ENCODE measurements around the gene PLPP1.
"Not testable (repeated sequence)": the region's sequence is repeated elsewhere in the genome, so short reads cannot be mapped to it uniquely, and the experiment has no call there.

Gene PLPP1

DNA sequence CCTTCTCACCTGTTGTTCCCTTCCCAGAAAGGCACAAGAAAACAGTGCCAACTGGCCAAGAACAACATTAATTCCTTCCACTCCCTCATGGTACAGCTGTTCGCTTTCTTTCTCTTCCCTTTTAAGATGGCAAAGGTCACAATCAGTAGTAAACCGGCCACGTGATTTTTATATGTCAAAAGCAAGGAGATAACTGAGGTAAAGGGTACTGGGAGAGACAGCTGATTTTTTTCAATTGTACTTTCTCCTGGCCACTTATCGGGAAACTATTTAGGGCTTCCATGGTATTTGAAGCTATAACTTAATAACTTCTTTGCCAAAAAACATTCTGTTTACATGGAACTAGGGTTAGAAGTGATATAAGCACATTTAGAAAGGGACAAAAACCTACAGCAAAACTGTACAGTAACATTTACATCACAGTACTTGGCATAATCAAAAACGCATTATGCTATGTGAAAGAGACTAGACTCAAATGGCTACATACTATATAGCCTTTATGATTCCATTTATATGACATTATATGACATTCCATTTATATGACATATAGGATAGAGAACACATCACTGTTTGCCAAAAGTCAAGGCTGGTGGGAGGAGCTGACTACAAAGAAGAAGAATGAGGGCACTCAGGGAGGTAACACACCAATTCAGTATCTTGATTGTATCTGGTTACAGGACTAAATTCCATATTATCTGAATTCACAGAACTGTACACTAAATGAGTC is 24.8 kb downstream of the PLPP1 start:
- DNase-seq (ENCODE audit: low read depth in 1 of 2, low spot score in 1 of 2), result no peak

GRCh38 chr5:55509097-55509496 is 25.7 kb downstream of the PLPP1 start:
- DNase-seq (ENCODE audit: low read depth in 1 of 2, low spot score in 1 of 2), result no peak
- no peak for TF ChIP-seq GABPA (IDR thresholded peaks at IDR 0.05; ENCODE audit: low read depth)
- TF ChIP-seq, protein P1, sequence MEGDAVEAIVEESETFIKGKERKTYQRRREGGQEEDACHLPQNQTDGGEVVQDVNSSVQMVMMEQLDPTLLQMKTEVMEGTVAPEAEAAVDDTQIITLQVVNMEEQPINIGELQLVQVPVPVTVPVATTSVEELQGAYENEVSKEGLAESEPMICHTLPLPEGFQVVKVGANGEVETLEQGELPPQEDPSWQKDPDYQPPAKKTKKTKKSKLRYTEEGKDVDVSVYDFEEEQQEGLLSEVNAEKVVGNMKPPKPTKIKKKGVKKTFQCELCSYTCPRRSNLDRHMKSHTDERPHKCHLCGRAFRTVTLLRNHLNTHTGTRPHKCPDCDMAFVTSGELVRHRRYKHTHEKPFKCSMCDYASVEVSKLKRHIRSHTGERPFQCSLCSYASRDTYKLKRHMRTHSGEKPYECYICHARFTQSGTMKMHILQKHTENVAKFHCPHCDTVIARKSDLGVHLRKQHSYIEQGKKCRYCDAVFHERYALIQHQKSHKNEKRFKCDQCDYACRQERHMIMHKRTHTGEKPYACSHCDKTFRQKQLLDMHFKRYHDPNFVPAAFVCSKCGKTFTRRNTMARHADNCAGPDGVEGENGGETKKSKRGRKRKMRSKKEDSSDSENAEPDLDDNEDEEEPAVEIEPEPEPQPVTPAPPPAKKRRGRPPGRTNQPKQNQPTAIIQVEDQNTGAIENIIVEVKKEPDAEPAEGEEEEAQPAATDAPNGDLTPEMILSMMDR (IDR thresholded peaks at IDR 0.05; ENCODE audit: insufficient read depth, low read length), result no peak
- TF ChIP-seq, protein P2, sequence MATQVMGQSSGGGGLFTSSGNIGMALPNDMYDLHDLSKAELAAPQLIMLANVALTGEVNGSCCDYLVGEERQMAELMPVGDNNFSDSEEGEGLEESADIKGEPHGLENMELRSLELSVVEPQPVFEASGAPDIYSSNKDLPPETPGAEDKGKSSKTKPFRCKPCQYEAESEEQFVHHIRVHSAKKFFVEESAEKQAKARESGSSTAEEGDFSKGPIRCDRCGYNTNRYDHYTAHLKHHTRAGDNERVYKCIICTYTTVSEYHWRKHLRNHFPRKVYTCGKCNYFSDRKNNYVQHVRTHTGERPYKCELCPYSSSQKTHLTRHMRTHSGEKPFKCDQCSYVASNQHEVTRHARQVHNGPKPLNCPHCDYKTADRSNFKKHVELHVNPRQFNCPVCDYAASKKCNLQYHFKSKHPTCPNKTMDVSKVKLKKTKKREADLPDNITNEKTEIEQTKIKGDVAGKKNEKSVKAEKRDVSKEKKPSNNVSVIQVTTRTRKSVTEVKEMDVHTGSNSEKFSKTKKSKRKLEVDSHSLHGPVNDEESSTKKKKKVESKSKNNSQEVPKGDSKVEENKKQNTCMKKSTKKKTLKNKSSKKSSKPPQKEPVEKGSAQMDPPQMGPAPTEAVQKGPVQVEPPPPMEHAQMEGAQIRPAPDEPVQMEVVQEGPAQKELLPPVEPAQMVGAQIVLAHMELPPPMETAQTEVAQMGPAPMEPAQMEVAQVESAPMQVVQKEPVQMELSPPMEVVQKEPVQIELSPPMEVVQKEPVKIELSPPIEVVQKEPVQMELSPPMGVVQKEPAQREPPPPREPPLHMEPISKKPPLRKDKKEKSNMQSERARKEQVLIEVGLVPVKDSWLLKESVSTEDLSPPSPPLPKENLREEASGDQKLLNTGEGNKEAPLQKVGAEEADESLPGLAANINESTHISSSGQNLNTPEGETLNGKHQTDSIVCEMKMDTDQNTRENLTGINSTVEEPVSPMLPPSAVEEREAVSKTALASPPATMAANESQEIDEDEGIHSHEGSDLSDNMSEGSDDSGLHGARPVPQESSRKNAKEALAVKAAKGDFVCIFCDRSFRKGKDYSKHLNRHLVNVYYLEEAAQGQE (IDR thresholded peaks at IDR 0.05; ENCODE audit: insufficient replicate concordance, low read depth), result no peak
- no peak for TF ChIP-seq SPI1 (IDR thresholded peaks at IDR 0.05; ENCODE audit: borderline replicate concordance, low read depth)
- TF ChIP-seq POLR2AphosphoS5 (IDR thresholded peaks at IDR 0.05; ENCODE audit: low read depth), result no peak
- H3K27ac ChIP-seq (replicated peaks), result no peak overlapping the region
- no peaks in the 10 kb centered on the region for H3K27me3 ChIP-seq (ENCODE audit: insufficient read depth, poor library complexity, severe bottlenecking)
- no peak overlapping the region for H3K4me3 ChIP-seq (replicated peaks; ENCODE audit: insufficient read depth, low read length)

More for the DNA sequence above, 24.8 kb downstream of the PLPP1 start:
- TF ChIP-seq, protein P1 (IDR thresholded peaks at IDR 0.05; ENCODE audit: insufficient read depth, low read length), result no peak
- TF ChIP-seq, protein P2 (IDR thresholded peaks at IDR 0.05; ENCODE audit: insufficient replicate concordance, low read depth), result no peak
- TF ChIP-seq SPI1 (IDR thresholded peaks at IDR 0.05; ENCODE audit: borderline replicate concordance, low read depth), result no peak
- no peak for TF ChIP-seq GABPA (IDR thresholded peaks at IDR 0.05; ENCODE audit: low read depth)
- TF ChIP-seq POLR2AphosphoS5 (IDR thresholded peaks at IDR 0.05; ENCODE audit: low read depth), result no peak
- Histone ChIP-seq H3K27me3 (ENCODE audit: insufficient read depth, poor library complexity, severe bottlenecking) (no peaks in the 10 kb centered on the region), H3K27ac (replicated peaks) (no peak overlapping the region), H3K4me3 (replicated peaks; ENCODE audit: insufficient read depth, low read length) (no peak overlapping the region)

DNA sequence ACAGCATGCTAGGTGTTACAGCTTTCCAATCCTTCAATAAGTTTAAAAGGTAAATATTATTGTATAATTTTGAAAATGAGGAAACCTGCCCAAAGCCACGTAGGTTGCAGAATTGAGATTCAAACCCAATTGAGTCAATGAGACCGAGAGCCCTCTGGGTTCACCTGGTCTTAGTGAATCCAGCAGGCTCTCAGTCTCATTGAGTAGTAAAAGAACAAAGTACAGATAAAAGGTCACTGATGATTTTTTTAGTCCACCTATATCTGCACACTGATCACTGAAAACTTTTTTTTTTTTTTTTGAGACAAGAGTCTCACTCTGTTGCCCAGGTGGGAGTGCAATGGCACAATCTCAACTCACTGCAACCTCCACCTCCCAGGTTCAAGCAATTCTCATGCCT is 27.2 kb downstream of the PLPP1 start:
- Histone ChIP-seq H3K27ac (replicated peaks) (no peak overlapping the region), H3K4me3 (replicated peaks; ENCODE audit: insufficient read depth, low read length) (no peak overlapping the region), H3K27me3 (ENCODE audit: insufficient read depth, poor library complexity, severe bottlenecking) (no peaks in the 10 kb centered on the region)
- no peak for TF ChIP-seq SPI1 (IDR thresholded peaks at IDR 0.05; ENCODE audit: borderline replicate concordance, low read depth)
- no peak for TF ChIP-seq POLR2AphosphoS5 (IDR thresholded peaks at IDR 0.05; ENCODE audit: low read depth)
- TF ChIP-seq, protein P2 (IDR thresholded peaks at IDR 0.05; ENCODE audit: insufficient replicate concordance, low read depth), result no peak
- no peak for TF ChIP-seq GABPA (IDR thresholded peaks at IDR 0.05; ENCODE audit: low read depth)
- TF ChIP-seq, protein P1 (IDR thresholded peaks at IDR 0.05; ENCODE audit: insufficient read depth, low read length), result no peak
- DNase-seq (ENCODE audit: low read depth in 1 of 2, low spot score in 1 of 2), result no peak

DNA sequence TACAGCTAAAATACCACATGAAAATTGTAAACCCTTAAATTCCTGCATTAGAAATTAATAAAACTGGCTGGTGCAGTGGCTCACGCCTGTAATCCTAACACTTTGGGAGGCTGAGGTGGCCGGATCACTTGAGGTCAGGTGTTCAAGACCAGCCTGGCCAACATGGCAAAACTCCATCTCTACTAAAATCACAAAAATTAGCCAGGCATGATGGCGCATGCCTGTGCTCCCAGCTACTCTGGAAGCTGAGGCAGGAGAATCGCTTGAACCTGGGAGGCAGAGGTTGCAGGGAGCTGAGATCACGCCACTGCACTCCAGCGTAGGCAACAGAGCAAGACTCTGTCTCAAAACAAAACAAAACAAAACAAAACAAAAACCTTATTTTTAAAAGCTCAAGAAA is 29.1 kb downstream of the PLPP1 start:
- DNase-seq (ENCODE audit: low read depth in 1 of 2, low spot score in 1 of 2); H3K27ac ChIP-seq (replicated peaks); H3K27me3 ChIP-seq (ENCODE audit: insufficient read depth, poor library complexity, severe bottlenecking); H3K4me3 ChIP-seq (replicated peaks; ENCODE audit: insufficient read depth, low read length): not testable (repeated sequence)

DNA sequence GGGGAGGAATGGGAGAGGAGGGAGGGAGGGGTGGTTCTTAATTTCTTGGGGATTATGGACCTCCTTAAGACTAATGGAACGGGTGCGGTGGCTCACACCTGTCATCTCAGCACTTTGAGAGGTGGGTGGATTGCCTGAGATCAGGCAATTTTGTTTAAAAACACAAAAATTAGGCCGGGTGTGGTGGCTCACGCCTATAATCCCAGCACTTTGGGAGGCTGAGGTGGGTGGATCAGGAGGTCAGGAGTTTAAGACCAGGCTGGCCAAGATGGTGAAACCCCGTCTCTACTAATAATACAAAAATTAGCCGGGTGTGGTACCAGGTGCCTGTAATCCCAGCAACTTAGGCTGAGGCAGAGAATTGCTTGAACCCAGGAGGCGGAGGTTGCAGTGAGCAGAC is 30.8 kb downstream of the PLPP1 start:
- not testable (repeated sequence) for H3K27me3 ChIP-seq (ENCODE audit: insufficient read depth, poor library complexity, severe bottlenecking); H3K4me3 ChIP-seq (replicated peaks; ENCODE audit: insufficient read depth, low read length)

More for the DNA sequence above, 30.8 kb downstream of the PLPP1 start:
- not testable (repeated sequence) for H3K27ac ChIP-seq (replicated peaks); DNase-seq (ENCODE audit: low read depth in 1 of 2, low spot score in 1 of 2)
